IMR-90 (cell line): ENCODE measurements around the gene UNKL. TPM values are rescaled to one million over a fixed set of nuclear protein-coding genes. Genes with fewer than 3 reads are reported as not detected.

ENCODE experiments used
- ATAC-seq: fragments of 200-7000 bp; cut with Tn5 transposase; 2 replicates; pipeline ENCODE4 v1.9.1; 2020; ENCODE audit warnings: low read depth, mild to moderate bottlenecking, moderate library complexity
- BruUV-seq: library from RNA; stranded (reverse); fragments of 400-500 nt; replicated peaks from 2 replicates; lab custom pipeline; 2021; lab: Mats Ljungman, UMichigan
- CTCF ChIA-PET: fragments of 300-600 bp; formaldehyde crosslinking; extraction: SDS; loops from one replicate; lab custom pipeline; 2021; ENCODE audit warnings: antibody characterized with exemption; lab: Yijun Ruan, JAX
- POLR2A ChIA-PET: fragments of 300-600 bp; sonication (Branson Sonifier 250); formaldehyde crosslinking; loops from one replicate; lab custom pipeline; 2022; ENCODE audit warnings: antibody characterized with exemption; ENCODE audit not compliant: unreplicated experiment; lab: Charles Lee
- DNase-seq: peaks from one replicate; pipeline ENCODE4 v3.0.0; 2013
- H2AFZ ChIP-seq: replicated peaks from 2 replicates; pipeline ENCODE3; 2013; ENCODE audit warnings: low read length, mild to moderate bottlenecking; ENCODE audit not compliant: poor library complexity
- H2AK5ac ChIP-seq: 2 replicates; pipeline ENCODE4 v1.6.1; 2013; ENCODE audit warnings: low read depth, low read length, inconsistent platforms
- H2AK9ac ChIP-seq: replicated peaks from 2 replicates; pipeline ENCODE3; 2013; ENCODE audit warnings: mild to moderate bottlenecking, low read depth, low read length, moderate library complexity; ENCODE audit not compliant: poor library complexity
- H2BK120ac ChIP-seq: 2 replicates; pipeline ENCODE4 v1.6.1; 2013; ENCODE audit warnings: low read depth, low read length, inconsistent platforms
- H2BK15ac ChIP-seq: 3 replicates; pipeline ENCODE4 v1.6.1; 2013; ENCODE audit warnings: low read depth, low read length, inconsistent platforms
- H2BK20ac ChIP-seq: 2 replicates; pipeline ENCODE4 v1.6.1; 2013; ENCODE audit warnings: low read depth, mild to moderate bottlenecking, inconsistent platforms, low read length, moderate library complexity
- H2BK5ac ChIP-seq: 2 replicates; pipeline ENCODE4 v1.6.1; 2013; ENCODE audit warnings: mild to moderate bottlenecking, low read depth, low read length, inconsistent platforms; ENCODE audit not compliant: poor library complexity, severe bottlenecking
- H3K14ac ChIP-seq: replicated peaks from 2 replicates; pipeline ENCODE4 v1.6.1; 2013; ENCODE audit warnings: low read depth, low read length, inconsistent platforms
- H3K18ac ChIP-seq: 2 replicates; pipeline ENCODE4 v1.6.1; 2013; ENCODE audit warnings: low read depth, low read length, control low read depth
- H3K23ac ChIP-seq: 2 replicates; pipeline ENCODE4 v1.6.1; 2013; ENCODE audit warnings: low read depth, low read length, inconsistent platforms
- H3K27ac ChIP-seq: 2 replicates; pipeline ENCODE4 v1.5.1; 2013; ENCODE audit warnings: mild to moderate bottlenecking, control low read depth, low read length; ENCODE audit not compliant: insufficient read depth
- H3K27me3 ChIP-seq: 2 replicates; pipeline ENCODE4 v1.6.1; 2013; ENCODE audit warnings: low read length; ENCODE audit not compliant: control insufficient read depth, insufficient read depth
- H3K36me3 ChIP-seq: 2 replicates; pipeline ENCODE4 v1.6.1; 2013; ENCODE audit warnings: low read length, mixed read lengths; ENCODE audit not compliant: control insufficient read depth, insufficient read depth
- H3K4ac ChIP-seq: 2 replicates; pipeline ENCODE4 v1.6.1; 2013; ENCODE audit warnings: low read depth, low read length, inconsistent platforms
- H3K4me1 ChIP-seq: 2 replicates; pipeline ENCODE4 v1.6.1; 2013; ENCODE audit warnings: low read length, mixed read lengths; ENCODE audit not compliant: control insufficient read depth, insufficient read depth
- H3K4me2 ChIP-seq: 2 replicates; pipeline ENCODE4 v1.6.1; 2013; ENCODE audit warnings: low read depth, mild to moderate bottlenecking, control low read depth, low read length, moderate library complexity
- H3K4me3 ChIP-seq: 2 replicates; pipeline ENCODE4 v1.5.1; 2013; ENCODE audit warnings: low read depth, mild to moderate bottlenecking, control low read depth, low read length, moderate library complexity; ENCODE audit not compliant: insufficient read depth
- H3K56ac ChIP-seq: 2 replicates; pipeline ENCODE4 v1.6.1; 2013; ENCODE audit warnings: low read length, inconsistent platforms; ENCODE audit not compliant: insufficient read depth; ENCODE audit errors: extremely low read depth
- H3K79me1 ChIP-seq, 2 experiments: 2 replicates each; pipeline ENCODE4 v1.6.1; 2013; ENCODE audit warnings: low read length in 2 of 2, inconsistent platforms in 1 of 2, low read depth in 1 of 2
- H3K9ac ChIP-seq: 2 replicates; pipeline ENCODE4 v1.6.1; 2013; ENCODE audit warnings: low read depth, low read length, control low read depth
- H3K9me1 ChIP-seq: 2 replicates; pipeline ENCODE4 v1.6.1; 2013; ENCODE audit warnings: low read length, inconsistent platforms; ENCODE audit not compliant: insufficient read depth
- H3K9me3 ChIP-seq: 2 replicates; pipeline ENCODE4 v1.6.1; 2013; ENCODE audit warnings: low read length; ENCODE audit not compliant: control insufficient read depth, insufficient read depth
- H4K20me1 ChIP-seq: 2 replicates; pipeline ENCODE4 v1.6.1; 2013; ENCODE audit warnings: low read length, inconsistent platforms; ENCODE audit not compliant: insufficient read depth
- H4K5ac ChIP-seq: 2 replicates; pipeline ENCODE4 v1.6.1; 2013; ENCODE audit warnings: mild to moderate bottlenecking, low read depth, low read length, control low read depth
- H4K8ac ChIP-seq, 2 experiments: 2 replicates each; pipeline ENCODE4 v1.6.1; 2013; ENCODE audit warnings: low read depth in 2 of 2, low read length in 2 of 2, control low read depth in 1 of 2, inconsistent platforms in 1 of 2
- H4K91ac ChIP-seq: 2 replicates; pipeline ENCODE4 v1.6.1; 2013; ENCODE audit warnings: low read depth, low read length, inconsistent platforms; ENCODE audit not compliant: insufficient read depth
- BHLHE40 ChIP-seq: fragments of 150-350 bp; IDR thresholded peaks from 2 replicates; pipeline ENCODE4 v1.6.1; 2016; ENCODE audit warnings: mild to moderate bottlenecking, low read depth, low read length
- CEBPB ChIP-seq: IDR thresholded peaks from 2 replicates; pipeline ENCODE4 v1.6.1; 2012; ENCODE audit warnings: low read depth, low read length, improper control_type of control experiment
- CHD1 ChIP-seq: IDR thresholded peaks from 2 replicates; pipeline ENCODE4 v1.6.1; 2012; ENCODE audit warnings: low read depth, low read length, improper control_type of control experiment
- ELK1 ChIP-seq: fragments of 150-350 bp; IDR thresholded peaks from 2 replicates; pipeline ENCODE4 v1.6.1; 2016; ENCODE audit warnings: low read depth, mild to moderate bottlenecking, low read length, moderate library complexity, borderline replicate concordance
- FOS ChIP-seq: fragments of 150-350 bp; IDR thresholded peaks from 2 replicates; pipeline ENCODE4 v1.6.1; 2016; ENCODE audit warnings: low read depth, low read length
- MAFK ChIP-seq: IDR thresholded peaks from 2 replicates; pipeline ENCODE4 v1.6.1; 2012; ENCODE audit warnings: low read depth, low read length, improper control_type of control experiment
- MAZ ChIP-seq: IDR thresholded peaks from 2 replicates; pipeline ENCODE4 v1.6.1; 2012; ENCODE audit warnings: low read depth, mild to moderate bottlenecking, low read length, improper control_type of control experiment, moderate library complexity, borderline replicate concordance
- NFE2L2 ChIP-seq: fragments of 150-350 bp; IDR thresholded peaks from 2 replicates; pipeline ENCODE4 v1.6.1; 2016; ENCODE audit warnings: low read depth, mild to moderate bottlenecking, low read length
- POLR2A ChIP-seq: IDR thresholded peaks from 2 replicates; pipeline ENCODE4 v1.6.1; 2012; ENCODE audit warnings: mild to moderate bottlenecking, low read depth, low read length
- RAD21 ChIP-seq: IDR thresholded peaks from 2 replicates; pipeline ENCODE4 v1.6.1; 2012; ENCODE audit warnings: low read length, improper control_type of control experiment
- RFX5 ChIP-seq: IDR thresholded peaks from 2 replicates; pipeline ENCODE4 v1.8.0; 2012; ENCODE audit warnings: low read depth, mild to moderate bottlenecking, low read length, moderate library complexity
- WGBS, 2 experiments: methylation state at CpG; one replicate each; pipeline versions ENCODE4 v1.1.5 to v1.1.7; 2013; ENCODE audit warnings: missing lambda C conversion rate in 2 of 2; ENCODE audit not compliant: insufficient read length in 1 of 2; ENCODE audit errors: extremely low coverage in 2 of 2; 5-methylcytosine and 5-hydroxymethylcytosine counted together
- dilution Hi-C: fragments of 300-500 bp; cut with HindIII; formaldehyde crosslinking; loops from one replicate; pipeline ENCODE4 v1.14.3; 2018; ENCODE audit warnings: low sequenced_read_pairs; ENCODE audit not compliant: unreplicated experiment
- in situ Hi-C: fragments of 300-500 bp; cut with MboI; formaldehyde crosslinking; loops from 3 replicates; pipeline ENCODE4 v1.14.3; 2019; ENCODE audit warnings: low sequenced_read_pairs, inconsistent platforms, mixed read lengths
- intact Hi-C: fragments of 100-400 bp; cut with micrococcal nuclease; formaldehyde crosslinking; loops from 2 replicates; pipeline ENCODE4 v1.10.0; 2022
- polyA plus RNA-seq, 3 experiments: library from polyadenylated mRNA; depleted of rRNA; stranded (reverse); fragments of >200 nt; gene quantifications; 2 replicates each; pipeline ENCODE4 v1.2.3, GENCODE V29; 2012; ENCODE audit warnings: low replicate concordance in 1 of 3
- total RNA-seq: library from RNA; depleted of rRNA; stranded (reverse); fragments of >200 nt; gene quantifications from 2 replicates; pipeline ENCODE4 v1.2.3, GENCODE V29; 2012
- TF ChIP-seq, protein P1 (sequence below): fragments of 150-350 bp; IDR thresholded peaks from 2 replicates; pipeline ENCODE4 v1.6.1; 2017; ENCODE audit warnings: mild to moderate bottlenecking, antibody characterized with exemption, low read length, low read depth

The UNKL gene
- total and polyA plus RNA-seq, 2 of the 4 experiments (the other 2 are of a cell fraction): 4.1 to 13.3 TPM

DNA sequence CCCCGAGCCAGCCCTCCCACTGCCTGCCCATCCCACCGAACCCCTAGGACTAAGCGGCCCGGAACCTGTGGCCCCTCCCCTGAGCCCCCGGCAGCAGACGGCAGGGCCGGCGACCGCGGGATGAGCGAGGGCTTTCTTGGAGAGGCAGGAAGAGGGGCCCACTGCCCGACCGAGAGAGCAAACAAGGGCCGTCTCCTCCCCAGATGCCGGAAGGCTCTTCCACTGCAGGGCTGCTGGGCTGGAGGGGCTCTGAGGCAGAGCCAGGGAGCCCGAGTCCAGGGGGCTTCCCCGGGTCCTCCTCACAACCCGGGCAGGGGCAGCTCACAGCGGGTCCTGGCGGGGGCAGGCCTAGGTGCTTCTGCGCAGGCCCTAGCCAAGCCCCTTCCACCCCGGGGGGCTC, 19.3 kb upstream of the UNKL start:
- POLR2A ChIA-PET: no interaction called here
- H3K23ac ChIP-seq: no peak overlapping the region
- no peak overlapping the region for H3K56ac ChIP-seq
- CTCF ChIA-PET: no interaction called here
- no peak overlapping the region for H4K5ac ChIP-seq
- H2BK5ac ChIP-seq: no peak overlapping the region
- no peak overlapping the region for H3K14ac ChIP-seq
- H3K27ac ChIP-seq: no peak overlapping the region
- DNase-seq: no peak
- no peaks in the 10 kb centered on the region for H3K9me1 ChIP-seq
- H2BK15ac ChIP-seq: no peak overlapping the region
- H3K9ac ChIP-seq: no peak overlapping the region
- no TSS peak for BruUV-seq
- no peak for ATAC-seq
- no peaks in the 10 kb centered on the region for H3K36me3 ChIP-seq
- no peak overlapping the region for H2BK120ac ChIP-seq
- H4K20me1 ChIP-seq: no peaks in the 10 kb centered on the region
- 19% methylated on average over 8 of the region's 22 CpGs; no CpG with 5 or more reads in 1 of the 2 experiments for WGBS, 2 experiments
- no peak overlapping the region for H3K18ac ChIP-seq
- H3K4me1 ChIP-seq: no peaks in the 10 kb centered on the region
- TF ChIP-seq RAD21: no peak
- TF ChIP-seq NFE2L2: no peak
- no peak for TF ChIP-seq RFX5
- TF ChIP-seq, protein P1, sequence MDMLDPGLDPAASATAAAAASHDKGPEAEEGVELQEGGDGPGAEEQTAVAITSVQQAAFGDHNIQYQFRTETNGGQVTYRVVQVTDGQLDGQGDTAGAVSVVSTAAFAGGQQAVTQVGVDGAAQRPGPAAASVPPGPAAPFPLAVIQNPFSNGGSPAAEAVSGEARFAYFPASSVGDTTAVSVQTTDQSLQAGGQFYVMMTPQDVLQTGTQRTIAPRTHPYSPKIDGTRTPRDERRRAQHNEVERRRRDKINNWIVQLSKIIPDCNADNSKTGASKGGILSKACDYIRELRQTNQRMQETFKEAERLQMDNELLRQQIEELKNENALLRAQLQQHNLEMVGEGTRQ: no peak
- TF ChIP-seq MAZ: no peak
- no peak for TF ChIP-seq CHD1
- no peak for TF ChIP-seq ELK1
- TF ChIP-seq POLR2A: no peak
- no peak for TF ChIP-seq CEBPB
- no peak for TF ChIP-seq MAFK
- no peak for TF ChIP-seq FOS
- no peak for TF ChIP-seq BHLHE40
- H3K9me3 ChIP-seq: no peaks in the 10 kb centered on the region
- peaks cover 10% of the 10 kb centered on the region; the same call in 1 of the 2 replicates for H3K27me3 ChIP-seq
- no peak overlapping the region for H3K4ac ChIP-seq
- H2AK5ac ChIP-seq: no peak overlapping the region
- in situ Hi-C loops (no loop called here), intact Hi-C loops (no loop called here), dilution Hi-C loops (no loop called here)
- H2AFZ ChIP-seq: no peak overlapping the region
- H3K4me3 ChIP-seq: no peak overlapping the region
- no peak overlapping the region for H2BK20ac ChIP-seq
- H4K8ac ChIP-seq: no peak overlapping the region
- H4K91ac ChIP-seq: no peak overlapping the region
- H3K4me2 ChIP-seq: no peak overlapping the region
- H2AK9ac ChIP-seq: no peak overlapping the region
- no peaks in the 10 kb centered on the region for H3K79me1 ChIP-seq
